ENCODE measurements around the gene GALNT17.

DNA sequence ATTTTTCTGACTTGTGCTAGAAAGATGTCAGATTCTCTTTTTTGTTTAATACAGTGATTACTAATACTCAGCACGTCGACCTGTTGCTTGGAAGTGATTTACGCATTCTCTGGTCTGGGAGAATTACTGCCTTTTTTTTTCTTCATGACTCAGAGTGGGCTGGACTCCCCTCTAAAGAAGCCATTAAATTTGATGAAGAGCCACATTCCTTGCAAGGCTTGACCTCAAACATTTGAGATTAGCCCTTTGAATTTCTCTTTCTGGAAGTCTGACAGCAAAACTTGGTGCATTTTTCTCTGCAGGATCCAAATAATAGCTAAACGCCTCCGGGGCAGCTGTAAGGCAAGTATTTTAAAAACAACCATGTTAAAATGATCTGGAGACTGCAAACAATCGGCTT lies 171.6 kb downstream of the GALNT17 start:
- TF ChIP-seq, protein P1, sequence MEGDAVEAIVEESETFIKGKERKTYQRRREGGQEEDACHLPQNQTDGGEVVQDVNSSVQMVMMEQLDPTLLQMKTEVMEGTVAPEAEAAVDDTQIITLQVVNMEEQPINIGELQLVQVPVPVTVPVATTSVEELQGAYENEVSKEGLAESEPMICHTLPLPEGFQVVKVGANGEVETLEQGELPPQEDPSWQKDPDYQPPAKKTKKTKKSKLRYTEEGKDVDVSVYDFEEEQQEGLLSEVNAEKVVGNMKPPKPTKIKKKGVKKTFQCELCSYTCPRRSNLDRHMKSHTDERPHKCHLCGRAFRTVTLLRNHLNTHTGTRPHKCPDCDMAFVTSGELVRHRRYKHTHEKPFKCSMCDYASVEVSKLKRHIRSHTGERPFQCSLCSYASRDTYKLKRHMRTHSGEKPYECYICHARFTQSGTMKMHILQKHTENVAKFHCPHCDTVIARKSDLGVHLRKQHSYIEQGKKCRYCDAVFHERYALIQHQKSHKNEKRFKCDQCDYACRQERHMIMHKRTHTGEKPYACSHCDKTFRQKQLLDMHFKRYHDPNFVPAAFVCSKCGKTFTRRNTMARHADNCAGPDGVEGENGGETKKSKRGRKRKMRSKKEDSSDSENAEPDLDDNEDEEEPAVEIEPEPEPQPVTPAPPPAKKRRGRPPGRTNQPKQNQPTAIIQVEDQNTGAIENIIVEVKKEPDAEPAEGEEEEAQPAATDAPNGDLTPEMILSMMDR (IDR thresholded peaks at IDR 0.05; ENCODE audit: low read length), result no peak
- no peak for TF ChIP-seq EZH2 (optimal IDR thresholded peaks at IDR 0.05; ENCODE audit: low read depth, low read length)
